K562 (cell line): ENCODE data around the gene GRIA3. TPM values are rescaled to one million over a fixed set of nuclear protein-coding genes. Genes with fewer than 3 reads are reported as not detected.

Experiments
- ARID1B ChIP-seq: fragments of 450-650 bp; IDR thresholded peaks from 2 replicates; pipeline ENCODE4 v1.6.1; 2016; ENCODE audit warnings: antibody characterized with exemption, mild to moderate bottlenecking, inconsistent platforms
- ATF6 ChIP-seq: sonication (generic); formaldehyde crosslinking; IDR thresholded peaks from 2 replicates; pipeline ENCODE4 v1.4.0; 2020; ENCODE audit warnings: mild to moderate bottlenecking, missing genetic modification reagents
- CBFA2T2 ChIP-seq: fragments of 450-650 bp; conservative IDR thresholded peaks from 2 replicates; pipeline ENCODE4 v1.6.1; 2017; ENCODE audit warnings: mild to moderate bottlenecking
- CBFA2T3 ChIP-seq: fragments of 450-650 bp; IDR thresholded peaks from 2 replicates; pipeline ENCODE4 v1.6.1; 2017
- CBX1 ChIP-seq: sonication (generic); IDR thresholded peaks from 2 replicates; pipeline ENCODE4 v1.6.1; 2016; ENCODE audit warnings: antibody characterized with exemption, low read depth, mild to moderate bottlenecking
- DNMT1 ChIP-seq: fragments of 450-650 bp; IDR thresholded peaks from 2 replicates; pipeline ENCODE4 v1.6.1; 2016; ENCODE audit warnings: antibody characterized with exemption, mild to moderate bottlenecking
- EP300 ChIP-seq: IDR thresholded peaks from 2 replicates; pipeline ENCODE4 v1.6.1; 2012; ENCODE audit warnings: low read length, improper control_type of control experiment
- GATAD2A ChIP-seq: fragments of 450-650 bp; IDR thresholded peaks from 2 replicates; pipeline ENCODE4 v1.6.1; 2017
- GTF2B ChIP-seq: IDR thresholded peaks from 2 replicates; pipeline ENCODE4 v1.6.1; 2011; ENCODE audit not compliant: insufficient read length; ENCODE audit errors: extremely low read depth
- JUN ChIP-seq, 2 experiments: sonication (generic) in 1 of 2; formaldehyde crosslinking in 1 of 2; IDR thresholded peaks; 2 replicates each; pipeline versions ENCODE4 v1.6.1 to v1.8.0; 2012 to 2022; ENCODE audit warnings: borderline replicate concordance in 2 of 2, mild to moderate bottlenecking in 2 of 2, improper control_type of control experiment in 1 of 2, low read depth in 1 of 2, low read length in 1 of 2, missing genetic modification reagents in 1 of 2
- MECOM ChIP-seq: fragments of 250-450 bp; sonication (Bioruptor Pico); IDR thresholded peaks from 2 replicates; pipeline ENCODE4 v1.8.0; 2022; ENCODE audit warnings: inconsistent platforms
- PATZ1 ChIP-seq: fragments of 250-450 bp; sonication (Bioruptor Pico); IDR thresholded peaks from 2 replicates; pipeline ENCODE4 v1.5.0; 2020; ENCODE audit warnings: mild to moderate bottlenecking, borderline replicate concordance
- PBX2 ChIP-seq, 2 experiments: IDR thresholded peaks in 1 of 2; conservative IDR thresholded peaks in 1 of 2; 2 replicates each; pipeline ENCODE4 v1.6.1; 2016; ENCODE audit warnings: low read depth in 2 of 2, mild to moderate bottlenecking in 1 of 2, missing compliant biosample characterization in 1 of 2, missing genetic modification characterization in 1 of 2, moderate library complexity in 1 of 2
- PCBP1 ChIP-seq: fragments of 200-400 bp; formaldehyde crosslinking; IDR thresholded peaks from 2 replicates; pipeline ENCODE4 v1.6.1; 2018; ENCODE audit warnings: mild to moderate bottlenecking, low read depth, low read length; ENCODE audit not compliant: poor library complexity, severe bottlenecking
- RBFOX2 ChIP-seq: fragments of 200-400 bp; formaldehyde crosslinking; IDR thresholded peaks from 2 replicates; pipeline ENCODE4 v1.6.1; 2017; ENCODE audit warnings: low read depth, mild to moderate bottlenecking, low read length, moderate library complexity
- TAL1 ChIP-seq: fragments of 450-650 bp; IDR thresholded peaks from 2 replicates; pipeline ENCODE4 v1.6.1; 2016; ENCODE audit warnings: mild to moderate bottlenecking
- TBL1XR1 ChIP-seq, 2 experiments: IDR thresholded peaks; 2 replicates each; pipeline ENCODE4 v1.6.1; 2012; ENCODE audit warnings: improper control_type of control experiment in 2 of 2, low read length in 2 of 2, mild to moderate bottlenecking in 1 of 2
- TEAD4 ChIP-seq, 2 experiments: sonication (generic) in 1 of 2; formaldehyde crosslinking in 1 of 2; IDR thresholded peaks; 2 replicates each; pipeline versions ENCODE4 v1.6.1 to v1.8.0; 2012 to 2022; ENCODE audit warnings: borderline replicate concordance in 1 of 2, inconsistent platforms in 1 of 2, low read length in 1 of 2, mild to moderate bottlenecking in 1 of 2, missing genetic modification reagents in 1 of 2
- TRIM25 ChIP-seq: fragments of 450-650 bp; IDR thresholded peaks from 2 replicates; pipeline ENCODE4 v1.7.0; 2016; ENCODE audit warnings: borderline replicate concordance
- polyA plus RNA-seq, 8 experiments: library from polyadenylated mRNA; depleted of rRNA in 4 of 8; stranded (reverse) in 5 of 8; unstranded in 3 of 8; fragments of >200 nt; fragmentation: Nextera tagmentation in 2 of 8; fragmentation: Illumina TruSeq in 1 of 8; extraction: Ambion mirVana in 2 of 8; extraction: Trizol in 1 of 8; gene quantifications; 2 replicates each; pipeline versions ENCODE4 v1.2.1 to v1.2.3, GENCODE V29; 2011 to 2014; ENCODE audit warnings: inconsistent platforms in 1 of 8, missing spikeins in 1 of 8
- total RNA-seq, 7 experiments: library from RNA; depleted of rRNA in 6 of 7; stranded (reverse); fragments of >200 nt in 6 of 7; fragmentation: Illumina TruSeq in 2 of 7; extraction: Trizol in 2 of 7; gene quantifications; 2 replicates each; pipeline versions ENCODE4 v1.2.1 to v1.2.3, GENCODE V29; 2011 to 2021; ENCODE audit warnings: low replicate concordance in 1 of 7

Gene GRIA3
- total and polyA plus RNA-seq, 9 of the 15 experiments (the other 6 are each of a cell fraction or from before 2014, with no cell fraction given) = 0.10 TPM; not detected in 8

- TF ChIP-seq TRIM25 (no peak), TEAD4 (IDR thresholded peaks at IDR 0.05; ENCODE audit: low read length) (peak; percentile 57; the same call in 1 of the 2 replicates), TEAD4 (CRISPR knock-in tag; IDR thresholded peaks at IDR 0.05; ENCODE audit: borderline replicate concordance) (no peak), ATF6 (no peak), EP300 (peak; percentile 51; the same call in 1 of the 2 replicates), PATZ1 (CRISPR knock-in tag) (no peak), JUN (IDR thresholded peaks at IDR 0.05; ENCODE audit: borderline replicate concordance, low read depth, low read length) (no peak), JUN (CRISPR knock-in tag; IDR thresholded peaks at IDR 0.05; ENCODE audit: borderline replicate concordance) (no peak), TBL1XR1 (IDR thresholded peaks at IDR 0.05; ENCODE audit: low read length in 2 of 2) (0 out of 4 replicates have a peak, but pooled peaks of 1 of the 2 experiments have one; percentile 31), MECOM (no peak), GTF2B (no peak), GATAD2A (no peak), CBFA2T2 (peak; percentile 52), PBX2 (CRISPR knock-in tag; IDR thresholded peaks at IDR 0.05; ENCODE audit: low read depth) (no peak), PBX2 (tag; conservative IDR thresholded peaks at IDR 0.05; ENCODE audit: low read depth) (no peak), CBFA2T3 (peak; percentile 67), DNMT1 (no peak), PCBP1 (no peak), ARID1B (peak; percentile 49), TAL1 (peak; percentile 38; the same call in 1 of the 2 replicates), CBX1 (no peak), RBFOX2 (no peak)
Measured at GRCh38 chrX:123217728-123218127, 33.6 kb downstream of the GRIA3 start (continued).
